Activated CD8-positive, alpha-beta memory T cell treated with anti-CD3 and anti-CD28 coated beads for 1 hour (primary cell): ENCODE measurements around the gene GDAP2.

Source experiments
- DNase-seq, 2 donors: peaks; one replicate each; pipeline ENCODE4 v3.0.0-alpha.2; 2020; ENCODE audit warnings: low read depth in 1 of 2; ENCODE audit errors: extremely low read depth in 1 of 2

GDAP2 gene

GRCh38 chr1:117814856-117815797, 114.3 kb downstream of the GDAP2 start:
- DNase-seq: no peak
